ENCODE results near the gene KMT2B.

KMT2B gene

GRCh38 chr19:35712567-35713505 is 5.0 kb upstream of the KMT2B start:
- DNase-seq (ENCODE audit: low spot score) = peak; percentile 86
- TF ChIP-seq, protein P1, sequence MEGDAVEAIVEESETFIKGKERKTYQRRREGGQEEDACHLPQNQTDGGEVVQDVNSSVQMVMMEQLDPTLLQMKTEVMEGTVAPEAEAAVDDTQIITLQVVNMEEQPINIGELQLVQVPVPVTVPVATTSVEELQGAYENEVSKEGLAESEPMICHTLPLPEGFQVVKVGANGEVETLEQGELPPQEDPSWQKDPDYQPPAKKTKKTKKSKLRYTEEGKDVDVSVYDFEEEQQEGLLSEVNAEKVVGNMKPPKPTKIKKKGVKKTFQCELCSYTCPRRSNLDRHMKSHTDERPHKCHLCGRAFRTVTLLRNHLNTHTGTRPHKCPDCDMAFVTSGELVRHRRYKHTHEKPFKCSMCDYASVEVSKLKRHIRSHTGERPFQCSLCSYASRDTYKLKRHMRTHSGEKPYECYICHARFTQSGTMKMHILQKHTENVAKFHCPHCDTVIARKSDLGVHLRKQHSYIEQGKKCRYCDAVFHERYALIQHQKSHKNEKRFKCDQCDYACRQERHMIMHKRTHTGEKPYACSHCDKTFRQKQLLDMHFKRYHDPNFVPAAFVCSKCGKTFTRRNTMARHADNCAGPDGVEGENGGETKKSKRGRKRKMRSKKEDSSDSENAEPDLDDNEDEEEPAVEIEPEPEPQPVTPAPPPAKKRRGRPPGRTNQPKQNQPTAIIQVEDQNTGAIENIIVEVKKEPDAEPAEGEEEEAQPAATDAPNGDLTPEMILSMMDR (IDR thresholded peaks at IDR 0.05; ENCODE audit: extremely low read depth, missing control alignments) = no peak

DNA sequence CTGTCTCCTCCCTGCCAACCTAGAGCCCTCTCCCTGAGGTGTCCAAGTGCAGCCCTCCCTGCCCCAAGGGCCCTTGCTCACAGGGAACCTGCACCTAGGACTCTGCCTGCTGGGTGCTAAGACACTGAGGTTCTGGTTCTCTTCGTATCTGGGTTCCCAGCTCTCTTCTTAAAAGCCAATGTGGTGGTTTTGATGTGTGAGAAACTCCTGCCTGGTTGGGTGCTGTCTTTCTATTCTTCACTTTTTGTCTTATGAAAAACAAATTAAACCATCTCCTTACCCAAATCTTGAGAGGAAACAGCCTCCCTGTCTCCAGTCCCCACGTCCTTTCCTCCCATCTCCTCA is 4.3 kb upstream of the KMT2B start:
- TF ChIP-seq, protein P1 (IDR thresholded peaks at IDR 0.05; ENCODE audit: extremely low read depth, missing control alignments) = no peak
- DNase-seq (ENCODE audit: low spot score) = no peak

GRCh38 chr19:35713904-35714495 is 3.8 kb upstream of the KMT2B start:
- DNase-seq (ENCODE audit: low spot score) = no peak
- TF ChIP-seq, protein P1 (IDR thresholded peaks at IDR 0.05; ENCODE audit: extremely low read depth, missing control alignments) = no peak

GRCh38 chr19:35714601-35715354 is 3.0 kb upstream of the KMT2B start:
- TF ChIP-seq, protein P1 (IDR thresholded peaks at IDR 0.05; ENCODE audit: extremely low read depth, missing control alignments) = peak; percentile 11
- no peak for DNase-seq (ENCODE audit: low spot score)

GRCh38 chr19:35715355-35715809 is 2.4 kb upstream of the KMT2B start:
- DNase-seq (ENCODE audit: low spot score) = no peak
- TF ChIP-seq, protein P1 (IDR thresholded peaks at IDR 0.05; ENCODE audit: extremely low read depth, missing control alignments) = no peak

DNA sequence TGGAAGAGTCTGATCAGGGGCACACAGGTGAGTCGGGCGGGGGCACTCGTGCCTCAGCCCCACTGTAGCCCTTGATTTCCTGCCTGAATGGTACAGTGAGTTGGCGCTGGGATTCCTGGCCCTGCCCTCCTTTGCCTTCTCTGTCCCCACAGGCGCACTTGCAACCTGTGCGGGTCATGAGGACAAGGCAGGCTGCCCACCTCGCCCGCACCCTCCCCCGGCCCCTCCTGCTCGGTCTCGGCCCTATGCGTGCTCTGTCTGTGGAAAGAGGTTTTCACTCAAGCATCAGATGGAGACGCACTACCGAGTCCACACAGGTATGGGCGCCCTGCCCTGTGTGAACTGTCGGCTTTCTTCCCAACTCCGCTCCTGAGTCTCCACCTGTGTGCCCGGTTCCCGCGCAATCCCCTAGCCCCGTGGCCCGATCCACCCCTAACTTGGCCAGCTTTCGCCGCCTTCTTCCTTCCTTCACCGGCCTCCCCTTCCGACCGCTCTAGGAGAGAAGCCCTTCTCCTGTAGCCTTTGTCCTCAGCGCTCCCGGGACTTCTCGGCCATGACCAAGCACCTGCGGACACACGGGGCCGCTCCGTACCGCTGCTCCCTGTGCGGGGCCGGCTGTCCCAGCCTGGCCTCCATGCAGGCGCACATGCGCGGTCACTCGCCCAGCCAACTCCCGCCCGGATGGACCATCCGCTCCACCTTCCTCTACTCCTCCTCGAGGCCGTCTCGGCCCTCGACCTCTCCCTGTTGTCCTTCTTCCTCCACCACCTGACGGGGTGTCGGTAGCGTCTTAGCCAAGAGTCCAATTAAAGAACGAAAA is 1.6 kb upstream of the KMT2B start:
- TF ChIP-seq, protein P1 (IDR thresholded peaks at IDR 0.05; ENCODE audit: extremely low read depth, missing control alignments) = no peak
- DNase-seq (ENCODE audit: low spot score) = no peak
